ENCODE data around the gene HTRA1.
A peak's percentile ranks its signal among the peaks of the same experiment; 100 is the strongest.

Gene HTRA1

DNA sequence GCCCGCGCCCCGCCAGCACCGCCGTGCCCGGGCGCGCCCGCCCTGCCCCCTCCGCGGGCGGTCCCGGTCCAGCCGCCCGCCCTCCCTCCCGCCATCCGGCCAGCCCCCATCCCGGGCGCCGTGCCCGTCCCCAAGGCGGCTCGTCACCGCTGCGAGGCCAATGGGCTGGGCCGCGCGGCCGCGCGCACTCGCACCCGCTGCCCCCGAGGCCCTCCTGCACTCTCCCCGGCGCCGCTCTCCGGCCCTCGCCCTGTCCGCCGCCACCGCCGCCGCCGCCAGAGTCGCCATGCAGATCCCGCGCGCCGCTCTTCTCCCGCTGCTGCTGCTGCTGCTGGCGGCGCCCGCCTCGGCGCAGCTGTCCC, at the start of gene HTRA1:
Gene HTRA1, plus strand, starts transcription at position 187 of the 362 bp plus-strand sequence. Its CDS starts 100 bp downstream, at position 287.
- DNase-seq, result peak; percentile 17

DNA sequence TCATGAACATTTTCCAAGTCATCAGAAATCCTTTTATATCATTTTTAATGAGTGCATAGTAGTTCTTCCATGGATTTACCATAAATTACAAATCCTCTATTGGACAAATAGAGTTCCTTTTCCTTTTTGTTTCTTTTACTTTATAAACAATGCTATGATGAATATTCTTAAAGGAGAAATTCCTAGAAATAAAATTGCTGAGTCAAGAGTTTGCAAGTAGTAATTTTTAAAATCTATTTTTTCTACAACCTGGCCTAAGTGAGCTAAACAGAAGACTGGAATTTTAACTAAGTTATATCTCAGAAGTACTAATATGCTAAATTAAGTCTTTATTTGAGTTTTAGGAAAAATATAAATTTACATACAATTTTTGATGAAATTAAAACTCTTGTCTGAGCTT, 48.0 kb upstream of the HTRA1 start:
- DNase-seq, result no peak

DNA sequence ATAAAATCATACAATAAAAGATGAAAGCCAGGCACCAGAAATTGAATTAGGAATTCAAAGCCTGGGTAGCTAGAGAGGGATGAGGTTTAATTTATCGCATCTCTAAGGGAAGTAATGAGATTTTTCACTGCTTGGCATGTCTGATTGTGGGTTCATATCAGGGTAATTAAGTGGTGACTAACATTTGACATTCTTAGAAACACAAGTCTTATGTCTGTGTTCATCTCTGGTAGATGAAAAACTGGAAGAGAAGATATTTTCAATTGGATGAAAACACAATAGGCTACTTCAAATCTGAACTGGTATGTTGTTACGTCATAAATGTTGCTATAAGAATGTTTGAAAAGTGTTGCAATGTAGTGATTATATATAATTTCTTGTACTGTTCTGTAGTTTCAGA, 43.7 kb upstream of the HTRA1 start:
- DNase-seq, result no peak

DNA sequence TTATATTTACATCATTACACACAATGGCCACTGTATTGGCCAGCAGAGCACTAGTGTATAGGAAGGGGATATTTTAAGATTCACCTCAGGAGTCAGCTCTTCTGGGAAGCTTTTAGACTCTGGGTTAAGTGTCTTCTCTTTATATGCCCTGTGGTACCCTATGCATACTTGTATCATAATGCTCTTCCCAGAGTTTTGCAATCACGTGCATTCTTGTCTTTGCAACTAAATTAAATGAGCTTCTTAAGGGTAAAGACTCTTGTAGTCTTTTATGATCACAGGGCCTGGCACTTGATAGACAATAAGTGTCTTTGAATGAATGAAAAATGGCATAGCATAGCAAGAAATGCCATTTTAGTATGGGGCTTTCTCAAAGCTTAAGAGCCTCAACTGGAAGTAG, 42.3 kb upstream of the HTRA1 start:
- DNase-seq, result no peak

DNA sequence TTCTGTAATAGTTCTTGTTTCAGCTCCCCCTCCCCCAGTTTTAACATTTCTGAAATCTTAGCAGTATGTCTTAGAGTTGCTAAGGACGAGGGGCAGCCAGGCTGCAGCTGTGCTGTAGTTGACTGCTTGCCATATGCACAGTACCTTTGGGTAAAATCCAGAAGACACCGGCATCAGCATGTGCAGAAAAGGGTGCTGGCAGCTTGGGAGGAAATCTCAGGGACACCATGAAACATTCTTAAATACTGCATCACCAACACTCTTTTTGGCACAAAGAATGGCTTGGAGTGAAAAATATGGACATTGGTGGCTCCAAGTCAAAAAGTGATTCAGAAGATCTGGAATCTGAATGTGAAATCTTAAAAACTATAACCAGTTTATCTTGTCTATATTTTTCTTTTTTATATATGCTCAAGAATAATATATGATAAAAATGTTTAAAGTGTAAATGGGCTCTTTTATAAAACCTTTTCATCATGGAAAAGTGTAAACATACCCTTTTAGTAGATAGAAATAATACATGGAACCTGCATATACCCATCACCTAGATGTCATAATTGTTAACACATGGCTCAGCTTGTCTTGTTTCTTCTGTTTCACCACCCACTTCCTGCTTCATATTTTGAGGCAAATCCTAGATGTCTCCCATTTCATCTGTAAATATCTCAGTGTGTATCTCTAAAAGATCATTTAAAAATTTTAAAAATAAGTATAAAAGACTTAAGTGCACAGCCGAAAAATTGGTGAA, 41.3 kb upstream of the HTRA1 start:
- DNase-seq, result no peak

DNA sequence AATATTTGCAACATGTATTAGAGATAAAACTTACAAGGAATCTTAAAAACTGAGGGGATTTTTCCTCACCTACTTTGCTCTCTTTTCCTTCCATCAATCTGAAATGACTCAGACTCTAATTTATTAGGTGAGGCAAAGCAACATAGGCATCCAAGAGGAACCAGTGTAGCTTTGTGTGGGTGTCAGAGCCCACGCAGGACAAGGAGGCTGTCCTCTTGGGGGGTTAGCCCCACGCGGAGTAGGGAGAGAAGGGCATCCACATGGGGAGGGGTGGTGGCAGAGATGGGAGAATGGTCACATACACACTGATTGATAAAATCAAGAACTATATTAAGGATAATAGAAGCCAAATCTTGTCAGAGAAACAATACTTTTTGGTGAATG, 40.7 kb upstream of the HTRA1 start:
- DNase-seq, result no peak

DNA sequence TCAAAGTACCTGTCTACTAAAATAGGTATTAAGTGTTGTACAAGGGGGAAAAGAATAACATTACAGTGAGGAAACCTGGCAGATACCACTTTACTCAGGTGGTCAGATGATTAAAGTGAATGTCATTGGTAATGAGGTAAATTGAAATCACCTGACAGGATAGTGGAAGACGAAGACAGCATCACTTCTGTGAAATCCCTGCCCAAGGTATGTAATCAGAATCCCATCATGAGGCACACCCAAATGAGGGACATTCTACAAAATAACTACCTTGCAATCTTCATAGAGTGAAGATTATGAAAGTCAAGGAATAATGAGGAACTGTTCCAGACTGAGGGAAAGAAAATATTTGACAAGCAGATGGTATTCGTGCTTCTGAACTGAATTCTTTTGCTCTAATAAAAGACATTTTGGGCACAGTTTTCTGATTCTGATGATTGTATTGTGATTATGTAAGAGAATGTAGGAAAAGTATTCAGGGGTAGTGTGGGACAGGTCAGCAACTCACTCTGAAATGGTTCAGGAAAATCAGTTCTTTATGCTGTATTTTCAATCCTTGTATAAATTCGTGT, 40.2 kb upstream of the HTRA1 start:
- DNase-seq, result no peak

DNA sequence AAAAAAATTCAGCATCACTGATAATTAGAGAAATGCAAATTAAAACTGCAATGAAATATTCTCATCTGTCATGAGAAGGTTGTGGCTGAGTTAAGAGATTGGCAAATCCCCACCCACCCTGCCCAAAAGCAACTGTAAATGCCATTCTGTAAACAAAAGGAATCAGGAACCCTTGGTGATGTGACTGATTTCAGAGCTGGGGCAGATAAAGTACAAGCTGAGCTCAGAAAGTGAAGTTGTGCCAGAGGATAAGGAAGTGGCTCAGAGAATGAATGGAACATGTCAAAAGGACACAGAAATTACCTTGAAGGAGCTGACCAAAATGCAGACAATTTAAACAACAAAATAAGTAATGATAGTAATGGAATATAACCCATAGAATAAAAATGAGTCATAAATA, 39.6 kb upstream of the HTRA1 start:
- DNase-seq, result no peak

DNA sequence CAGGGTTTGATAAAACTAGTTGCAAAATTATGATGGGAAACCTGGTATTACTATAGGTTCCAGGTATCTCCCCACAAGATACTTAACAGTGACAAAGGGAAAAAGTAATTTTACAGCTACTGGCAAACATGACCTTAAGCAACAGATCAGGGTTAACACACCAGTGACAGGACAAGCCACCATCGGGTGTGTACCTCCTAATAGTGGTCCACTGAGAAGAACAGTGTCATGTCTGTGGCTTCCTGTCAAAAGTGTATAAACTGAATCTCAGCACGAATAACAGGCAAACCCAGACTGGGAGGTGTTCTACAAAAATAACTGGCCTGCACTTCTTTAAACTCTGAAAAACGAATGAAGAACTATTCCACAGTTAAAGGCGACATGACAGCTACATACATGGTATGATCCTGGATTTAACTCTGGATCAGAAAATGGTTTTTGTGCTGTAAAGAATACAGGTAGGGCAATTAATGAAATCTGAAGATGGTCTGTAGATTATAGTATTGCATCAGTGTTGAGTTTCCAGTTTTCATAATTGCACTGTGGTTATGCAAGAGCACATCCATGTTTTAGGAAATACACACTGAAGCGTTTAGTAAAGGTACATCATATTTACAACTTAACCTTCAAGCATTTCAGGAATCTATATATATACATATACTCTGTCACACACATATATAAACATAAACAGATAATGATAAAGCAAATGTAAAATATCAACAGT, 38.9 kb upstream of the HTRA1 start:
- peak; percentile 7 for DNase-seq

DNA sequence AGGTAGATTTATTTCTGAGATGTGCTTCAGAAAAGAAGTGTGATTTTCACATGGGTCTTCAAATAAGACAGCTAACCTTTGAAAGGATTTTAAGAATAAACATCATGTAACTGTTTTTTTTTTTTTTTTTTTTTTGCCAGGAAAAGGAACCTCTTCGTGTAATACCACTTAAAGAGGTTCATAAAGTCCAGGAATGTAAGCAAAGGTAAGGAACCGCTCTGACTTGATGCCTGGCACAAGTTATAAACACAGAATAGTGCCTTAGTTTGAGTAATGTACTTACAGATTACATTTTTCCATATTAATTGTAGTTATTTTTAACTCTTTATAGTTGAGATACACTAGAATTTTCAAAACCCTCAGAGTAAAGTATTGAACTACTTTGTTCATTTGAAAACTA, 37.3 kb upstream of the HTRA1 start:
- no peak for DNase-seq

DNA sequence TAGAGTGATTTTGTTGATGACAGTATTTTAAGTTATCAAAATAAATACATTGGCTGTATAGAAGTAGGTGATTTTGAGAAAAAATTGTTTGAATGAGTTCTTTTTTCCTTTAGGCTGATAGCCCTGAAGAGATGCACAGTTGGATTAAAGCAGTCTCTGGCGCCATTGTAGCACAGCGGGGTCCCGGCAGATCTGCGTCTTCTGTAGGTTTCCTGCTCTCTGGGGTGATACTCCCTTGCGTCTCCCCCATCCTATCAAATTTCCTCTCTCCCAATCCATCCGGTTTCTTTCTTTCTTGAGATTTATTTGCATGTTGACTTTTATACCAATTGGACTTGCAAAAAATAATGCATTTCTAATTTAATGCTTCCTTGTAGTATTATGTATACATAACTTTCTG, 34.5 kb upstream of the HTRA1 start:
- DNase-seq, result no peak

DNA sequence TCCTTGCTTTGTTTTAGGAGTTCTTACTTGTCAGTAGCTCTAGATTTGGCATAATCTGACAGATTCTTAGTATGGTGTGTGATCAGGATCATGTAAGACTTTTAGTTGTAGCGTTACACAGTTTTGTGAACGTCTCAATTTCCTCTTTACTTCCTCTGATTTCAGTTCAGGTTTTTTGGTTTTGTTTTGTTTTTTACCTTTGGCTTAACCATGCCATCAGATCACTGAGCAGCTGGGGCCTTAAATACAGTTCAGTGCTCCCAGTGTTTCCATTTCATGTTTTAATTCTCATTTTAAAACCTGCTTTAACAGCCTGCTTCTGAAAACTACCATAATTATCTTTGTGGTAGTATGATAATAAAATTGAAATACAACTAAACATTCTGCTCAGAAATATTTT, 34.1 kb upstream of the HTRA1 start:
- DNase-seq, result no peak

DNA sequence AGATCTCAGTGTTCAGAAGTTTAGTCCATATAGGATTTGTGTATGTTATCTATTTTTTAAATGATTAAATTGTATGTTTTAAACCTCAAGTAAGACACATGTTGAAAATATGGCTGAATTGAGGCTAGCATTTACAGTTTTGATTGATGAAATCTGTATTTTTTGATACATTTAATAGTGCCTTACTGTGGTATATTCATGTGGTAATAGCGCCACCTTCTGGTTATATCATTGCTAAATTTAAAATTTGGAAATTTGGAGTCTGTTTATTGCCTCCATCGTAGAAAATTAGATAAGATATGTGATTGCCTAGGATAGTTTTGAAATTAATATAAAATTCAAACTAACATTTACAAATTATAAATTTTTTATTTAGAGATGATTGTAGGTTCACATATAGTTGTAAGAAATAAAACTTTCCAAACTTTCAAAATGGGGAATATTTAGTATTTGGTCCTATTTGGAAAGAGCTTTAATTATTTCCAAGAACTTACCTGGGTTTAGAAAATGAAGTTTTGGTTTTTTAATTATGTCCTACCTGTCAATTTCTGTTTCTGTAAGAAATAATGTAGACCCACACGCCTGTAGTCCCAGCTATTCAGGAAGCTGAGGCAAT, 26.0 kb upstream of the HTRA1 start:
- DNase-seq, result no peak

DNA sequence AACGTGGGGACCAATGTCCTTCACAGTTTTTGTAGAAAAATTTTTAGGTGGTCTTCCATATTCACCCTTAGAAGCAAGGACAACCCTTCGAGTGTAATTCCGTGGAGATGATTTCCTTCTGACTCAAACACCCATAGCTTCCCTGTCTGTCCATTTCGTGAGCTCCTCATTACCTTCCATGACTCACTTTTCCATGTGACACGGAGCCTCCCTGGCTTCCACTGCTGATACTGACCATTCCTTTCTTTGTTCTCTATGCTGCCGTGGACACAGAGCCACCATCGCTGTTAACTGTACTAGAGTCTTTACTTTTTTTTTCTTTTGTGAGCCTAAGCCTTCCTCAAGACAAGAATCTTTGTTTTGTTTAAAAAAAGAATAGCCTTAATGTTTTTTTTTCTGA, 19.4 kb upstream of the HTRA1 start:
- no peak for DNase-seq

DNA sequence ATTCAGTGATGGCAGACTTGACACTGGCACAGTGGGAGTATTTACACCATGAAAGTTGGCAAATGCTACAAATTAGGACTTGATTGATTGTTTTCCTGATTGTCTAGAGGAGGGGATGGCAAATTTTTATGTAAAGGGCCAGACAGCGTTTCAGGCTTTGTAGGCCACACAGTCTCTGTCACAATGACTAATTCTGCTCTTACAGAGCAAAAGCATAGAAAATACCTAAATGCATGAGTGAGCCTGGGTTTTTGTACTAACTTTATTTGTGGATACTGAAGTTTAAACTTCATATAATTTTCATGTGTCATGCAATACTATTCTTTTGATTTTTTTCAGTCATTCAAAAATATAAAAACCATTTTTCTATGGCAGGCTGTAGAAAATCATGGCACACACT, 15.9 kb upstream of the HTRA1 start:
- no peak for DNase-seq

DNA sequence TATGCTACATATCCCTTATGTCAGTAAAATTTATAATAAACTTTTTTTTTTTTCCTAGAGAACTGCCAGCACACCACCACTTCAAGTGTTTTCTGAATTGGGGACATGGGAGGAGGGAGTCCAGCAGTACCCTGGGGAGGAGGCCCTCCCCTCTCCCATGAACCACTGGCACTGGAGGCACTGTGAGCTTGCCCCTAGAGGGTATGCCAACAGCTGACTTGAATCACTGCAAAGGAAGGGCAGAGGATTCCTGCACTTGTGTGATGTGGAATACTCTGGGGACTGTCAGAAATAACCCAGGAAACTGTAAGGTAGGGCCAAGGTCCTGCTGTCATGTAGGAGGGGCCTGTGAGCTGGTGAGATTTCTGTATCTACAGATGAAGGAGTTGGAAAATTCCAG, 15.4 kb upstream of the HTRA1 start:
- no peak for DNase-seq

DNA sequence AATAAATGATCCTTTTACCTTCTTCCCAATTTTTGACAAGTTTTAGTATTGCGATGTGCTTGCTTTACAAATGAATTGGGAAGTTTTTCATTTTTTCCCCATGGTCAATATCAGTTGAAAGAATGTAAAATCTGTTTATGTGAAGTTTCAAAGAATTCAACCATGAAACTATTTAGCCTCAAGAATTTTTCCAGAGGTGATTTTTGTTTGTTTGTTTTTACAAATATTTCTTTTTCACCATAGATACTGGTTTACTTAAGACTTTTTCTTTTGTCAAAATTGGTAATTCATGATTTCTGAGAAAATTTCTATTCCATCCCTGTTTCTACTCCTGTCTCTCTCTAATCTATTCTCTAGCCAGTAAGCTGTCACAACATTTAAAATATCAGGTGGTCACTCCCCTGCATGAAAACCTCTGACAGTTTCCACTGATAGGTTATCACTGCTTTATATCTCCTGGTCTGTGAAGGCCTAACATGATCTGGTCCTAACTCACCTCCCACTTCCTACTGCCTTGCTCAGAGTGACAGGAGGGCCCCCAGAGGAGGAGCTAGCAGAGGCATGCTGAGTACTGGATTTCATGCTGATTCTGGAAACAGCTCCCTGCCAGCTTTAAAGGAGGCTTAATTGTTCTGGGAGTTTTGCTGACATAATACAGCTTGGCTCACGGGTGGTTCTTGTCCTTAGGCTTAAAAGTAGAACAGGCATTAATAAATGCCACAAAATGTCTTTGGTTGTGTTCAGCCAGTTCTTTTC, 14.5 kb upstream of the HTRA1 start:
- DNase-seq, result no peak

DNA sequence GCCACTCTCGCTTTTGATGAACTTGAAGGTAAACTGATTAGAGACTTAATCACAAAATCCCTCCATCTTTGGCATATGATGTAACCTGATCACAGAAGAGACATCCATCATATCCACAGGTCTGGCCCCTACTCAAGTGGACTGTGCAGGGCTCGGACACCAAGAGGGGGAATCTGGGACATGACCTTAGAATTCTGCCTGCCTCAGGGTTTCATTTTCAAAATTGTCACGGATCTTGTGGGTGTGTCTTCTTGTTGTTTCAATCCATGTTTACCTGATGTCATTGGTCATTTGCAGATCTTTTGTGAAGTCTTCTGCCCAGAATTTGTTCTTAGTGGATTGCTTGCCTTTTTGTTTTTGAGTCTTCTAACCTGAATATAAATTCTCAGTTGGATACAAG, 12.8 kb upstream of the HTRA1 start:
- DNase-seq, result no peak

DNA sequence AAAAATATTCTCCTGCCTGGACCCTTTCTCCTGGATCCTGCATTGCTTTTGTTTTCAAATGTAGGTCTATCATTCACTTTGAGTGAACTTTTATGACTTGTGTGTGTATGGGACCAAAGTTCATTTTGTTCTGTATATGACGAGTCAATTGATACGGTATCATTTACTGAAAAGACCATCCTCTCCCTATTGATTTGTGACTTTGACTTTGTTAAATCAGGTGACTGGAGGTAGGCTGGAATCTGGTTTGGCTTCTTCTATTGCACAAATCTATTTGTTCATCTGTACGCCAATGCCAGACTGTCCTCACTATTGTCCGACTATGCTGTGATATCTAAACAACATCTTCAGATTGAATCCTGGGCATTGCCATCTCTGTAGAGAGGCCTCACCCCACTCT, 12.2 kb upstream of the HTRA1 start:
- DNase-seq, result no peak

DNA sequence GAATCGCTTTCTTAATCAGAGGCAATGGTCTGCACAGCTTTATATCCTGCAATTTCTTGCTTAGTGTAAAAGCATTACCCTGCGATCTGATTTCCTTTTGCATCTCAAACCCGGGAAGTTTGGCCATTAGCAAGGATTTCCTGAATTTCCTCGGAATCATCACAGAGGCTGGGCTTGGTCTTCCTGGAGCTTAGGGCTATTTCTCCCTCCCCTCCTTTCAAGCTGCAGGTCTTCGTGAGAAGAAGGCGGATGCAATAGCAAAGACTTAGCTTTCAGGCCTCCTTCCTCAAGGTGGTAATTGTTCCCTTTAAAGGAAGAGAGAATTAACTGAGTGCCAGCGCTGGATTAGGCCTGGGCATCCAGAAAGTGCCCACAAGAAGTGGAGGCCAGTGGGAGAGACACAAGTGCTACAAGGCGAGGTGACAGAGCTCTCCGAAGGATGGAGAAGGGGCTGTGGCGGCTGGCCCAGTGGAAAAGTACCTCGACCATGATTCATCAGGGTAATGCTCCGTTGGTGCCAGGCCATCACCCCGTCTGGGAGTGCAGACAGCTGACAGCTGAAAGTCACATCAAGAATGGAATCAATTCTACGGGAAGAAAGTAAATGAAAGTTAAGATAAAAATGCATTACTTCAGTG, 10.9 kb upstream of the HTRA1 start:
- no peak for DNase-seq

DNA sequence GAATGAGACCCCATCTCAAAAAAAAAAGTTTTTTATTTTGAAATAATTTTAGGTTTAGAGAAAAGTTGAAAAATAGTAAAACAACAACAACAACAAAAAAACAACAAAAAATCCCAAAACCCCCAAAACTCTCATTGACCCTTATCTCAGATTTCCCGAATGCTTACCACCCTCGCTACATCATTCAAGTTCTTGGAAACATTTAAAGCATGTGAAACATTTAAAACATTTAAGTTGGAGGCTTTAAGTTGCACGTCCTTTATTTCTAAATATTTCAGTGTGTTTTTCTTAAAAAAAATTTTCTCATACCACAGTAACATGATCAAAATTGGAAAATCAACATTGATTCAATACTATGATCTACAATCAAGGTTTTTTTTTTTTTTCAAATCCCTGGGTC, 7.3 kb upstream of the HTRA1 start:
- no peak for DNase-seq

DNA sequence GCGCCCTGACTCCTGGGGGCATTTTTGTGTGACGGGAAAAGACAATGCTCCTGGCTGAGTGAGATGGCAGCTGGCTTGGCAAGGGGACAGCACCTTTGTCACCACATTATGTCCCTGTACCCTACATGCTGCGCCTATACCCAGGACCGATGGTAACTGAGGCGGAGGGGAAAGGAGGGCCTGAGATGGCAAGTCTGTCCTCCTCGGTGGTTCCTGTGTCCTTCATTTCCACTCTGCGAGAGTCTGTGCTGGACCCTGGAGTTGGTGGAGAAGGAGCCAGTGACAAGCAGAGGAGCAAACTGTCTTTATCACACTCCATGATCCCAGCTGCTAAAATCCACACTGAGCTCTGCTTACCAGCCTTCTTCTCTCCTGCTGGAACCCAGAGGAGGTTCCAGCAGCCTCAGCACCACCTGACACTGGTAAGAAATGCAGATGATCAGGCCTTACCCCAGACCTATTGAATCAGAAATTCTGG, 6.7 kb upstream of the HTRA1 start, which contains the start of gene ARMS2:
Gene ARMS2, plus strand, starts transcription at position 51 of the 478 bp plus-strand sequence. Its CDS starts 75 bp downstream, at position 126.
- no peak for DNase-seq
